NCI-H460 (cell line): ENCODE measurements around the gene CCDC194. TPM values are rescaled to one million over a fixed set of nuclear protein-coding genes. Genes with fewer than 3 reads are reported as not detected.
A peak's percentile ranks its signal among the peaks of the same experiment; 100 is the strongest.

Source experiments
- DNase-seq: peaks from one replicate; pipeline ENCODE4 v3.0.0-alpha.2; 2016; ENCODE audit warnings: low read depth; ENCODE audit errors: extremely low read depth
- polyA plus RNA-seq: library from polyadenylated mRNA; depleted of rRNA; stranded (reverse); fragments of >200 nt; gene quantifications from 2 replicates; pipeline ENCODE4 v1.2.3, GENCODE V29; 2014; cell fraction: nucleus; rRNA removed
- total RNA-seq: library from RNA; depleted of rRNA; stranded (reverse); fragments of >200 nt; shearing (Covaris generic); gene quantifications from 2 replicates; pipeline ENCODE4 v1.2.3, GENCODE V29; 2014; rRNA removed

The CCDC194 gene, protein sequence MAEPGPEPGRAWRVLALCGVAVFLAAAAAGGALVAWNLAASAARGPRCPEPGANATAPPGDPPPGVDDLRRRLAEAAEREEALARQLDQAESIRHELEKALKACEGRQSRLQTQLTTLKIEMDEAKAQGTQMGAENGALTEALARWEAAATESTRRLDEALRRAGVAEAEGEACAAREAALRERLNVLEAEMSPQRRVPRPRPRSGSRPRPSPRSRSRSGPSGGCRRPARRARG
- not detected in 2 replicates for total RNA-seq
- polyA plus RNA-seq: not detected in 2 replicates

DNA sequence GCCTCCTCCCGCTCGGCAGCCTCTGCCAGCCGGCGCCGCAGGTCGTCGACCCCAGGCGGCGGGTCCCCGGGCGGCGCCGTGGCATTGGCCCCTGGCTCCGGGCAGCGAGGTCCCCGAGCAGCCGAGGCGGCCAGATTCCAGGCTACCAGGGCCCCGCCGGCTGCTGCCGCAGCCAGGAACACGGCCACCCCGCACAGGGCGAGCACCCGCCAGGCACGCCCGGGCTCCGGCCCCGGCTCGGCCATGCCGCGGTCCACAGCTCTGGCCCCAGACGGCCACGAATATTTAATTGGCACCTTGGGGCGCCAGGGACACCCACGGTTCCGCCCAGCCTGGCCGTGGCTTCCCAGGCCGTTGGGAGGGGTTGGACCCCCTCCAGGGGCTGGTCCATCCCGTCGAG, at the start of gene CCDC194:
TSS of gene CCDC194 (minus strand) at position 283 of the 400 bp plus-strand sequence. CDS start at position 245, 38 bp downstream.
- no peak for DNase-seq

DNA sequence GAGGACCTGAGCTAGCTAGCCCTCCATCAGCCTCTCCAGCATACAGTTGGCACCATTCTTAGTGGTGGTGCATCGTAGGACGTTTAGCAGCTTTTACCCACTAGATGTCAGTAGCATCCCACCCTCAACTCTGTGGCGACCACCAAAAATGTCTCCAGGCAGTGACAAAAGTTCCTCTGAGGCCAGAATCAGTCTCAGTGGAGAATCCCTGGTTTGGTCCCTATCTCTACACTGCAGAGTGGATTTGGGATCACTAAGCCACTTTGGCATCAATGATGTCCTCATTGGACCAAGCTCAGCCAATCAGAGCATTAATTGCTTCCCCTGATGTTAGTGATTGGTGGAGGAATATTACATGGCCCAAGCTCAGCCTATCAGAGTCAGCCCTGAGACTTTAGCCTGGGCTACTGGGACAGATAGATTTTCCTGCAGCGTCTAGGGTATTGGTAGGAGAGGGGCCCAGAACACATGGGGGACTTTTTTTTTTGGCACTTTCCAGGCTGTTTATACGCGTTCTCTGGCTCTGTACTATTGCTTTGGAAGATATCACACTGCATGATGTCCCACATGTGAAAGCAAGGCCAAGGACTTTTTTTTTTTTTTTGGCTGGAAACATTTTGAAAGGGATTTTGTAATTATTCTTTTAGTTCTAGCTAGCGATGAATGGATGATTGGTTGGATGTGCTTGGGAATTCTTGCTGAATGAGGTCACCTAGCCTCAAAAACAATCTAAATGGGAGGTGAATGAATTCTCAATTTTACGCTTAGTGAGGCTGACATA, 47.4 kb upstream of the CCDC194 start:
- no peak for DNase-seq

DNA sequence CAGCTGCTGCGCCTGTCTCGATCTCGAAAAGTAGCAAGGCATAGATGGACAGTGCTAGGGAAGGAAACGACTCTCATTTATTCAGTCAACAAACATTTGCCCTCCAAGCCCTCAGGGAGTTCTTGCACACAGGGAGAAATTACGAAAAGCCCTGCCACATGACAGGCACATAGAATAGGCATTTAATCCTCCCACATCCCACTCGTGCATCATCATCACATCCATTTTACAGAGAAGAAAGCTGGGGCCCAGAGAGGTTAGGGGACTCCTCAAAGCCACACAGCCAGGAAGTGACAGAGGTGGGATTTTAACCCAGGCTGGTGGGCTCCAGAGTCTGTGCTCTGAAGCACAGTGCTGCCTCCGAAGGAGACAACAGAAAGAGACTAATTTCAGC, 42.9 kb upstream of the CCDC194 start:
- no peak for DNase-seq

DNA sequence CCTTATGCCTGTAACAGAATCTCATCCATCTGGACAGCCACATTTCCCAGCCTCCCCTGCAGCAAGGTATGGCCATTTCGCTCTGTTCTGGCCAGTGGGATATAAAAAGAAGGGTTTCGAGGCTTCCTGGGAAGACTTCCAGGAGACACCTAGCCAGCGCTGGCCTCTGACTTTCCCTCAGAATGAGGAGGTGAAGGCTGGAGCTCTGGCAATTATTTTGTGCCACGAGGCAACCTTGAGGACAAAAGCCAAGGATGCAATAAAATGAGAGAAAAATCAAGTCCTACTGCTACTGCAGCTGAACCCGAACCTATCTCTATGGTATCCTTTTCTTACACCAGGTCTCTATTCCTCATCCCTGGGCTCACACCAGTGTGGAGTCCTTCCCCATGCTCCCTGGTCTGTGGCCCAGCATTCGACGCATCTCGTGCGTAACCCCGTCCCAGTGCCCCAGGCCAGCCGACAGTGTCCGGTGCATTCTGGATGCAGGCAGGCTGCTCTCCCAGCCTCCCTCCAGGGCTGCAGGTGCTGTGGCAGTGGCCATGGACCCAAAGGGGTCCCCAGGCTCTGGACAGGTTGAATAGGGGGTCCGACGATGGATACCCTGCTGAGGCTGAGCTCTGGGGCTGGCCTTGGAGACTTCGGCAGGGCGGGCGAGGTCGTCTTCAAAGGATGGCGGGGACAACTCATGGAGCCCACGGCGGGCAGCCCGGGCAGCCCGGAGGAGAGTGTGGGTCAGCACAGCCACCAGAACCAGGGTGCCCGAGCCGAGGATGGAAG, 42.3 kb upstream of the CCDC194 start:
- no peak for DNase-seq

DNA sequence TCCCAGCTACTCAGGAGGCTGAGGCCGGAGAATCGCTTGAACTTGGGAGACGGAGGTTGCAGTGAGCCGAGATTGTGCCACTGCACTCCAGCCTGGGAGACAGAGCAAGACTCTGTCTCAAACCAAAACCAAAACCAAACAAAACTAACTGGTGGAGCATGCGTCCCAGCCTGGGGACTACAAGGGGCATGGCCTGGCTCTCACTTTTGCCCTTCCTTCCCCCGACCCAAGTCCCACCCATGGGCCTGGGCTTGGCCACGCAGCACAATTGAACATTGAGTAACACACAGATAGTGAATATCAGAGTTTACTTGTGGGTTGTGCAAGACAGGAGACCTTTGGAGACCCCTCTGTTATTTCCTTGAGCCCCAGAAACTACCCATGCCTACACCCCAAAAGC, 41.2 kb upstream of the CCDC194 start:
- DNase-seq: no peak

DNA sequence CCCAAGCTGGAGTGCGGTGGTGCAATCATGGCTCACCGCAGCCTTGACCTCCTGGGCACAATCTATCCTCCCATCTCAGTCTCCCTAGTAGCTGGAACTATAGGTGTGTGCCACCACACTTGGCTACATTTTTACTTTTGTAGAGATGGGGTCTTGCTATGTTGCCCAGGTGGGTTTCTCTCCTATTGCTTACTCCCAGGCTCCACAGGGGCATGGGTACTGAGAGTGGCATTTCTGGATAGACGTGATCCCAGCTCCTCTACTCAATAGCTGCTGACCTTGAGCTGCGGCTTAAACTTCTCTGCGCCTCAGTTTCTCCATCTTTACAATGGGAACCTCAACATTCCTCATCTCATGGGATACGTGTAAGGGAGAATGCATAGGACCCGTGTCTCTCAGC, 37.4 kb upstream of the CCDC194 start:
- no peak for DNase-seq

DNA sequence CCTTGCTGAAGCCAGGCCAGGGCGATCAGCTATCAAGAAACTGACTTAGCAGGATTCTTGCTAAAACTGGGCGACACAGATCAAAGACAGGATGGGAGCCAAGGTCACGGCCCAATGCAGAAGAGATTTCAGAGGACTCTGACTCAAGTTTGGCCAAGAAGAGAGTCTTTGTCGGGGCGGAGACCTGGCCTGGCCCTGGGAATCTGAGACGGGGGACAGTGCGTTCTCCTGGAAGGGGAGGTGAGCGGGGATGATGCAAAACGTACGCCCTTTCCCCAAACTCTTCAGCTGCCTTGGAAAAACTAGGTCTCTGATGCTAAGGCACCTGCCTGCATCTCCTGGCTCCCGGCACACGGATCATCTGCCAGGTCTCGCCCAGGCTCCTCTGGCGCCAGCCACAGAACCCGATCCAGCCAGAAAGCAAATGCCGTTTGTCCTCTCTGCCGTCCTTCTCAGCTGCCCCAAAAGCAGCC, 35.7 kb upstream of the CCDC194 start:
- no peak for DNase-seq

DNA sequence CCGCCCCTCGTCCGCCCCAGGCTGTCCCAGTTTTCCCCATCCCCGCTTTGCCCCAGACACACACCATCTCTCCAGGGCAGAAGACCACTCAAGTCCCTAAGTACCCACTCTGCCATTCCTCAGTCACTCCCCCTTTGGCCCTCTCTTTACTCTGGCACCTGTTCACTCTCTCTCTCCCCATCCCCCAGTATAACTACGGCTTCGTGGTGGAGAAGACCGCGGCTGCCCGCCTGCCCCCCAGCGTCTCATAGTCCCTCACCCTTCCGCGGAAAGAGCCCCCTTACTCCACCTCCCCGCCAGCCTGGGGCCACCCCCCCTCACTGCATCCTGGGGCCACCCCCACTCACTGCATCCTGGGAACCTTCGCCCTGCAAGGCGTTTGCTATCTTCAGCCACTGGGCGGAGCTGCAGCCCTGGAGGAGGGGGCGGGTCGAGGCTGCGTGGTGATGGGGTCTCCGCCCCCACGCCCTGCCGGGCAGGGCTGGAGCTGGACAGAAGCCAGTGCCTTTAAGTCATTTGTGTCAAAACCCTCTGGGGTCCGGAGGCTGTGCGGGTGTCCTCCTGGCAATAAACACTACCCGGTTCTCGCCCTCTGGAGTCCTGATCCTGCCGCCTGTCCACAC, 30.9 kb upstream of the CCDC194 start:
- peak; percentile 23 for DNase-seq

DNA sequence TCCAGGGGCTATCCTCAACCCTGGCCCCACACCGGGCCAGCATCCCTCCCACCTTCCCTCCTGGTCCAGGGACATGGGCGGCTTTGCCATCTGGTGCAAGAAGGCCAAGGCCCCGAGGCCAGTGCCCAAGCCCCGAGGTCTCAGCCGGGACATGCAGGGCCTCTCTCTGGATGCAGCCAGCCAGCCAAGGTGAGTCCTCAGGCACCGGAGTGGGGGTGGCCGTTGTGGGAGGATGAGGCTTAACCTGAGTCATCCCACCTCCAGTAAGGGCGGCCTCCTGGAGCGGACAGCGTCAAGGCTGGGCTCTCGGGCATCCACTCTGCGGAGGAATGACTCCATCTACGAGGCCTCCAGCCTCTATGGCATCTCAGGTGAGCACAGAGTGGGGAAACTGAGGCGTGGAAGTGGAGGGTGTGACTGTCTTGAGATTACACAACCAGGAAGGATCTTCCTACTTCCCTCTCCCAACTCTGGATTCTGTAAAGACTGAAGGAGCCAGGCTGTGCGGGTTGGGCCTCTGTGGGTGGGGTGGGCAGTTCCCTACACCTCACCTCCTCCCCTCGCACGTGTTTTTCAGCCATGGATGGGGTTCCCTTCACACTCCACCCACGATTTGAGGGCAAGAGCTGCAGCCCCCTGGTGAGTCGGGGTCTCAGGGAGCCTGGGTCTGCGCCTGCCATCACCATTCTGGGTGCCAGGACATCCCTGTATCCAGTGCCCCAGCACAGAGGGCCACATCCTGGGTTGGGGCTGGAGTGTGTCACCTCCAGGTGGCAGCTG, 29.6 kb upstream of the CCDC194 start:
- DNase-seq: no peak

DNA sequence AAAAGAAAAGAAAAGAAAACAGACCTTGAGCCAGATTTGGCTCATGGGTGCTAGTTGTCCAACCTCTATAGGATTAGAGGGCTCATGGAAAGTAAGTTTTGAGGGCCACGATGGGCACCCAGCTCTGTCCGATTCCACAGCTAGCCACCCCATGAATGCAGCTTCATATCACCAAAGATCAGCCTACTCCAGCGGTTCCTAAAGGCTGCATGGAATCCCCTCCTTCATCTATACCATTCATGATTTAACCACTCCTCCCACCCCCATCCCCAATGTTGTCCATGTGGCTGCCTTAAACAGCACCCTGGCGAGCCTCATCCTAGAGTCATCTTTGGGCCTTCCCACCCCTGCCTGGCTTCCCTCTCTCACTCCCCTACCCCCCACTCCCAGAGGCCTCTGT, 27.9 kb upstream of the CCDC194 start:
- DNase-seq: no peak

DNA sequence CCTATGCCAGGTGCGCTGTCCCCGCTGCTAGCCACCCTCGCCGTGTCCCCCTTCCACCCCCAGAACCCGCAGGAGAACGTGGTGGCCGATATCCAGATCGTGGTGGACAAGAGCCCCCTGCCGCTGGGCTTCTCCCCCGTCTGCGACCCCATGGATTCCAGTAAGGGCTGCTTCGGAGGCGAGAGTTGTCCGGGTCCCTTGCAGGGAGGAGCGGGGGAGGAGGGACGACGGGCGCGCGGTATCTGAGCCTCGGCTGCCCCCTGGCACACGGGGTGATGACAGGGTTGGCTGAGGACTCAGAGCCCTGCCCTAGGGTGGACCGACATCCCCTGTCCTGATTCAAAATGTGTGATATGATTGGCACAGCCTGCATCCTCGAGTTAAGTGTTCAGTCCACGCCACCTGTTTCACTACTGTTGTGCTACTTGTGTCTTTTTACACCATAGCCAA, 26.5 kb upstream of the CCDC194 start:
- DNase-seq: no peak

DNA sequence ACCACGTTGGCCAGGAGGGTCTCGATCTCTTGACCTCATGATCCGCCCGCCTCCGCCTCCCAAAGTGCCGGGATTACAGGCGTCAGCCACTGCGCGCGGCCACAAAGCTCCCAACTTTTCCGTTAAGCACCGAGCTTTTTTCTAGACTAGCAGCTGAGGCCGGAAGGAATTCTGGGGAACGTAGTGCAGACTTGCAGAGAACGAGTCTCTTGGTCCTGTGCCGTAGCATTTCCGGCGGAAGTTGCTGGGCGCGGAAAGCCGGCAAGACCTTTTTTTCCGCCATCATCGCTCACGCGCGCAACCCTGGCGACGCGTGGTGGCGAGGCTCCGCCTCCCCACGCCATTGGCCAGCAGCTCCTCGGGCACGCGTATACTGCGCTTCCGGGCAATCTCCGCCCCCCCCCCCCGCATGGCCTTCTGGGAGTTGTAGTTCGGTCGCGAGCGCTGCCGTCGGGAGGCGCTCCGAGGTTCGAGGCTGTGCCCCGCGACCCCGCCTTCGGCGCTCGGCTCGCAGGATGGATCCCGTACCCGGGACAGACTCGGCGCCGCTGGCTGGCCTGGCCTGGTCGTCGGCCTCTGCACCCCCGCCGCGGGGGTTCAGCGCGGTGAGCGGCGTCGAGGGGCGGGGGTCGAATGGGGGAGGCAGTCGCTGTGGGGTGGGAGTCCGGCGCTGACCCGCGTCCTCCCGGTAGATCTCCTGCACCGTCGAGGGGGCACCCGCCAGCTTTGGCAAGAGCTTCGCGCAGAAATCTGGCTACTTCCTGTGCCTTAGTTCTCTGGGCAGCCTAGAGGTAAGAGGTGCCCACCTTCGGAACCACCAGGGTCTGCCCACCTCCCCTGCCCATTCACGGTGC, 25.9 kb upstream of the CCDC194 start, which contains the start of gene MVB12A:
TSS of gene MVB12A (plus strand) at position 427 of the 854 bp plus-strand sequence. CDS start at position 516, 89 bp downstream.
- DNase-seq: peak; percentile 95

DNA sequence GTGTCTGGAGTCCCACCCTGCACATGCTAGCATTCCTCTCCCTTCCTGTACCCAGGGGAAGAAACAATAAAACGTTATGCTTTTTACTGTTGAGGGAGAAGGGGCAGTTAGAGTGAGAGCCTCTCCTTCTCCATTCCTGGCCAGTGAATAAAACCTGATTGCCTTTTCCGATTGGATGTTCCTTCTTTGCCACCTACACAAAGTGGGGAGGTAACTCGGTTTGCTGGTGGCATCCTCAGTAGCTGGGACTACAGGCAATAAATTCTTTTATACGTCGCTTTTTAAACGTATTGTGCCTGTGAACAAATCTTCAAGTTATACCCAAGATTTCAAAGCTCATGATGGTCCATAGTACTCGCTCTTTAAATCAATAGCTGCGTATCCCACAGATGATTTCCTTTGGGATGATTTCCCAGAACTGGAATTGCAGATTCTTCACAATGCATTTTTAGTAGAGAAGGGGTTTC, 25.2 kb upstream of the CCDC194 start:
- DNase-seq: no peak

DNA sequence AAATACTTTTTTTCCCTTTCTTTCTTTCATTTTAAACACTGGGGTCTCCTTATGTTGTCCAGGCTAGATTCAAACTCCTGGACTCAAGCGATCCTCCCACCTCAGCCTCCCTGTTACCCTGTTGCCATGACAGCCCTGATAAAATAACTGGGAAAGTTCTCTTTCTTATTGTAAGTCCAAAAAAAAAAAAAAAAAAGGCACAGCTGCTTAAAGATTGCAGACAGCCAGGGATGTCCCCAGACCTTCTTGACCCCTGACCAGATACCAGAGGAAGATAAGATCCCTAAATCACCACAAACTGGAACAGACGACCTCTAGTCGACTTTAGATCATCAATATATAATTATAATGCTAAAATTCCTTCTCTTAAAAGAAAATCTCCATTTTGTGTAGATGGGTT, 24.7 kb upstream of the CCDC194 start:
- DNase-seq: no peak

DNA sequence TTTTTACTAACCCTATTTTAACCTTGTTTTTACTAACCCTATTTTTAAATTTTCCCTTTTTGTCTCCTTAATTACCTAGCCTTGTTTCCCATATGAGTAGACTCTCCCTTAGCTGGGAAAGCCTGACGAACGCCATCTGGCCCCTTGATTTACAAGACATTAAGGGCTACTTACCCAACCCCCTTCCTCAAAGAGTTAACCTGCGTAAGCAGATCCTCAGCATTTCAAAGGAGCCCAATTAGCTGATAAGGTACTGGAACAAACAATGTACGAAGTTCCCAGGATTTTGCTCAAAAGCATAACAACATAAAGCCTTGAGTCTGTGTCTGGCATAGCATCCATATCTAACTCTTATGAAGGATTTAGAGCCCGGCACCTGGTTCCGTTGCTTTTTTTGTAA, 21.1 kb upstream of the CCDC194 start:
- no peak for DNase-seq

DNA sequence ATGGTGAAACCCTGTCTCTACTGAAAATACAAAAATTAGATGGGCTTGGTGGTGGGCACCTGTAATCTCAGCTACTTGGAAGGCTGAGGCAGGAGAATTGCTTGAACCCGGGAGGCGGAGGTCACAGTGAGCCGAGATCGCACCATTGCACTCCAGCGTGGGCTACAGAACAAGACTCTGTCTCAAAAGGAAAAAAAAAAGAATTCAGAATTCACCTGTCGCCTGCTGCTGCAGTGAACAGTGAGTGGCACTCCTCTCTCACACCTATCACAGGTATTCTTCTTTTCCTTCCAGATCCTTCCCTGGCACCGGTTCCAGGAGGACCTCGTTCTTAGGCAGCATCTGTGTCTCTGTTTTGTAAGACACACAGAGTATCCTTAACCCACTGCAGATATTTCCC, 20.1 kb upstream of the CCDC194 start:
- DNase-seq: no peak

DNA sequence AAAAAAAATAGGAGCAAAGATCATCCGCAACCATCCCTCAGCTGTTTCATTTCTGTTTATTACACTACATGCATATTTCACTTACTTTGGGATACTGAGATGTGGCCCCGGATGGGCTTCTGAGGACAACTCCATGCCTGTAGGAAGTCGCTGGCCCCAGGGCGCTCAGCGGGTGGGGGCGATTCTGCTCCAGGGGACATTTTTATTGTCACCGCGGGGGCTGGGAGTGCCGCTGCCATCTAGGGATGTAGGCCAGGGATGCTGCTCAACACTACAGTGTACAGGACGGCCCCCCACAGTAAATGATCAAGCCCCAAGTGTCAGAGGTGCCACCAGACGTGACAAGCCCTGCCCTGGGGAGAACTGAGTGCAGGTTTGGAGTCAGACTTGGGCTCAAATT, 17.8 kb upstream of the CCDC194 start:
- no peak for DNase-seq

DNA sequence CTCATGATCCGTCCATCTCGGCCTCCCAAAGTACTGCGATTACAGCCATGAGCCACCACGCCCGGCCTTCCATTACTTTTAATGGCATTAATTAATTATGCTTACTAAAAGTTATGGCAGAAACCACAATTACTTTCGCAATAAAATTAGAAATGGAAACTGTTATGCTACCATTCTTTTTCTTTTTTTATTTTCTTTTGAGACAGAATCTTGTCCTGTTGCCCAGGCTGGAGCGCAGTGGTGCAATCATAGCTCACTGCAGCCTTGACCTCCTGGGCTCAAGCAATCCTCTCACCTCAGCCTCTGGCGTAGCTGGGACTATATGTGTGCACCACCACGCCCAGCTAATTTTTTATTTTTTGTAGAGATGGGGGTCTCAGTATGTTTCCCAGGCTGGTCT, 16.0 kb upstream of the CCDC194 start:
- DNase-seq: no peak

DNA sequence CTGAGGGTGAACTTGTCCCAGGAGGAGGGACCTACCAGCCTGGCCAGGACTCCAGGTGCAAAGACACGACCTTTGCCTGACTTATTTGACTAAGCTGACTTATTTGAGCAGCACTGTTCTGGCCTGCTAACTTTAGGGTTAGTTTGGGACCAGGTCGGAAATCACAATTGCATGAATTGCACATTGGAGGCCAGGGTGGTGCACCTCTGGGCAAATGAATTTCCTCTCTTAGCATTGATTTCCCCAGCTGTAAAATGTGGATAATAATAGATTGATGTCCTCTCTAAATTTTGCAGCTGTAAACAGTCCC, 12.8 kb upstream of the CCDC194 start:
- DNase-seq: no peak
